GM12874 (cell line): ENCODE measurements around the gene ANKMY1.

Experiments used
- CTCF ChIP-seq: IDR thresholded peaks from 2 replicates; pipeline ENCODE4 v1.5.1; 2011; ENCODE audit warnings: low read depth, mild to moderate bottlenecking, control low read depth, low read length, moderate library complexity; ENCODE audit not compliant: insufficient read depth

ANKMY1 gene

GRCh38 chr2:240539906-240540305 is 17.9 kb downstream of the ANKMY1 start:
- TF ChIP-seq CTCF, result no peak

- no peak for TF ChIP-seq CTCF
Measured at GRCh38 chr2:240538031-240538780, 19.6 kb downstream of the ANKMY1 start.

- no peak for TF ChIP-seq CTCF
Measured at GRCh38 chr2:240532031-240532775, 25.6 kb downstream of the ANKMY1 start.

- TF ChIP-seq CTCF, result no peak
Measured at GRCh38 chr2:240531038-240531437, 26.8 kb downstream of the ANKMY1 start.

GRCh38 chr2:240530181-240530580 is 27.6 kb downstream of the ANKMY1 start:
- TF ChIP-seq CTCF, result no peak

- no peak for TF ChIP-seq CTCF
Measured at GRCh38 chr2:240529344-240529999, 28.3 kb downstream of the ANKMY1 start.

- TF ChIP-seq CTCF, result no peak
Measured at GRCh38 chr2:240528406-240529040, 29.3 kb downstream of the ANKMY1 start.
